Erythroblast (primary cell): ENCODE measurements around the gene FPGS.

ENCODE experiments used
- GATA1 ChIP-seq: IDR thresholded peaks from 2 replicates; pipeline ENCODE4 v1.6.1; 2011; ENCODE audit warnings: low read depth, mild to moderate bottlenecking, control low read depth, low read length, moderate library complexity
- POLR2A ChIP-seq: IDR thresholded peaks from 2 replicates; pipeline ENCODE4 v1.6.1; 2011; ENCODE audit warnings: mild to moderate bottlenecking, low read length

GRCh38 chr9:127754099-127755060, 48.3 kb upstream of the FPGS start:
- TF ChIP-seq POLR2A (no peak), GATA1 (no peak)
